ENCODE results near the gene PCK1. TPM values are rescaled to one million over a fixed set of nuclear protein-coding genes. Genes with fewer than 3 reads are reported as not detected.
"Not testable (repeated sequence)": the region's sequence is repeated elsewhere in the genome, so short reads cannot be mapped to it uniquely, and the experiment has no call there.

Gene PCK1
- total RNA-seq (not detected in 2 replicates), polyA plus RNA-seq (not detected in 2 replicates), polyA minus RNA-seq (not detected in 2 replicates), Bru-seq, nascent RNA (not detected), BruChase-seq, experiment 1, labeled RNA remaining after a 6-hour chase (not detected), BruChase-seq, experiment 2, labeled RNA remaining after a 2-hour chase (not detected)
- not detected in 2 replicates for polyA plus RNA-seq (2011; cell fraction: cytosol; rRNA removed)
- not detected in 2 replicates for polyA plus RNA-seq (2011; cell fraction: nucleus; rRNA removed)
- polyA plus RNA-seq (2012): not detected in 2 replicates
- not detected for polyA minus RNA-seq (2011; cell fraction: cytosol; rRNA and poly(A)+ RNA removed)
- polyA minus RNA-seq (2011; cell fraction: nucleus; rRNA and poly(A)+ RNA removed): not detected in 2 replicates
- long read RNA-seq: 0 reads

GRCh38 chr20:57560554-57561355 is at the start of gene PCK1:
Gene PCK1 (plus strand): TSS chr20:57561110. CDS start chr20:57561412, 302 bp downstream.
- H3K4me3 ChIP-seq (replicated peaks in 1 of 3; ENCODE audit: insufficient read depth in 1 of 3, low read depth in 1 of 3, low read length in 3 of 3): no peak within 1 kb of the TSS
- H4K20me1 ChIP-seq (replicated peaks; ENCODE audit: control insufficient read depth, extremely low read depth, insufficient read depth, low read length): no peaks in the 10 kb centered on the region
- dilution Hi-C loops (cut with MboI; ENCODE audit: extremely low pct_ligation_motif_present, low sequenced_read_pairs) (no loop called here), intact Hi-C loops (cut with micrococcal nuclease) (no loop called here)
- ChIA-PET CTCF (no interaction called here), POLR2A (no interaction called here)
- H3K4me2 ChIP-seq (ENCODE audit: insufficient read depth, low read length): no peak within 1 kb of the TSS
- BruUV-seq (replicated peaks): no TSS peak
- no peaks in the 10 kb centered on the region for H3K36me3 ChIP-seq (ENCODE audit: control insufficient read depth in 2 of 2, extremely low read depth in 1 of 2, insufficient read depth in 2 of 2, low read length in 2 of 2)
- H3K4me1 ChIP-seq (ENCODE audit: control insufficient read depth, extremely low read depth, insufficient read depth, low read length): no peaks in the 10 kb centered on the region
- no peak for DNase-seq (ENCODE audit: low read depth, low spot score)
- H3K27ac ChIP-seq (ENCODE audit: insufficient read depth, low read depth, low read length): no peak within 1 kb of the TSS
- no peaks in the 10 kb centered on the region for H3K9me1 ChIP-seq (replicated peaks; ENCODE audit: control insufficient read depth, extremely low read depth, insufficient read depth, low read length)
- H3K27me3 ChIP-seq (ENCODE audit: control insufficient read depth in 2 of 2, insufficient read depth in 2 of 2, low read length in 2 of 2): no peaks in the 10 kb centered on the region
- FAIRE-seq: no peak
- no peak within 1 kb of the TSS for H3K9ac ChIP-seq (replicated peaks; ENCODE audit: extremely low read depth, insufficient read depth, low read length)
- TF ChIP-seq FOS (IDR thresholded peaks at IDR 0.05; ENCODE audit: borderline replicate concordance, insufficient read depth, low read length) (no peak), POLR2A (IDR thresholded peaks at IDR 0.05; ENCODE audit: low read depth, low read length) (no peak), GATA2 (IDR thresholded peaks at IDR 0.05; ENCODE audit: insufficient read depth, insufficient read length, low read depth, low read length) (no peak), MYC (IDR thresholded peaks at IDR 0.05; ENCODE audit: low read depth, low read length) (no peak), POLR2AphosphoS5 (IDR thresholded peaks at IDR 0.05; ENCODE audit: insufficient read depth, low read depth, low read length) (no peak), JUN (IDR thresholded peaks at IDR 0.05; ENCODE audit: borderline replicate concordance, insufficient read depth, insufficient read length, low read depth) (no peak), MAX (IDR thresholded peaks at IDR 0.05; ENCODE audit: insufficient read depth, insufficient read length) (no peak), EZH2 (IDR thresholded peaks at IDR 0.05; ENCODE audit: borderline replicate concordance, low read depth, low read length, severe bottlenecking) (no peak)
- TF ChIP-seq, protein P1, sequence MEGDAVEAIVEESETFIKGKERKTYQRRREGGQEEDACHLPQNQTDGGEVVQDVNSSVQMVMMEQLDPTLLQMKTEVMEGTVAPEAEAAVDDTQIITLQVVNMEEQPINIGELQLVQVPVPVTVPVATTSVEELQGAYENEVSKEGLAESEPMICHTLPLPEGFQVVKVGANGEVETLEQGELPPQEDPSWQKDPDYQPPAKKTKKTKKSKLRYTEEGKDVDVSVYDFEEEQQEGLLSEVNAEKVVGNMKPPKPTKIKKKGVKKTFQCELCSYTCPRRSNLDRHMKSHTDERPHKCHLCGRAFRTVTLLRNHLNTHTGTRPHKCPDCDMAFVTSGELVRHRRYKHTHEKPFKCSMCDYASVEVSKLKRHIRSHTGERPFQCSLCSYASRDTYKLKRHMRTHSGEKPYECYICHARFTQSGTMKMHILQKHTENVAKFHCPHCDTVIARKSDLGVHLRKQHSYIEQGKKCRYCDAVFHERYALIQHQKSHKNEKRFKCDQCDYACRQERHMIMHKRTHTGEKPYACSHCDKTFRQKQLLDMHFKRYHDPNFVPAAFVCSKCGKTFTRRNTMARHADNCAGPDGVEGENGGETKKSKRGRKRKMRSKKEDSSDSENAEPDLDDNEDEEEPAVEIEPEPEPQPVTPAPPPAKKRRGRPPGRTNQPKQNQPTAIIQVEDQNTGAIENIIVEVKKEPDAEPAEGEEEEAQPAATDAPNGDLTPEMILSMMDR (IDR thresholded peaks at IDR 0.05; ENCODE audit: extremely low read depth in 1 of 2, insufficient read depth in 1 of 2, low read depth in 1 of 2, low read length in 2 of 2): no peak
- no peaks in the 10 kb centered on the region for H3K79me2 ChIP-seq (ENCODE audit: control insufficient read depth, insufficient read depth, low read length)
- no peak within 1 kb of the TSS for H2AFZ ChIP-seq (ENCODE audit: low read depth, low read length)
- H3K9me3 ChIP-seq (replicated peaks; ENCODE audit: control insufficient read depth, insufficient read depth, low read length): no peaks in the 10 kb centered on the region

DNA sequence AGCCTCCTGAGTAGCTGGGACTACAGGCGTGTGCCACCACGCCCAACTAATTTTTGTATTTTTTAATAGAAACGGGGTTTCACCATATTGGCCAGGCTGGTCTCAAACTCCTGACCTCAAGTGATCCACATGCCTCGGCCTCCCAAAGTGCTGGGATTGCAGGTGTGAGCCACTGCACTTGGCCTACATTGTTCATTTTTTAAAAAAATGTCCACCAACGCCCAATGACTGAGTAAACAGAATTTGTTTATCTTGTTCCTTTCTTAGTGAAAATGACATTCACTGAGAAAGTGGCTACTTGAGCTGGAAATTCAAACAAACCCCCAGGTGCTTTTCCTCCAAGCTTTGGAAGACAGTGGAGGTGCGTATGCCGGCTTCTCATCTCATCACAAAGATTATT is 49.2 kb upstream of the PCK1 start:
- H3K36me3 ChIP-seq (ENCODE audit: control insufficient read depth in 2 of 2, extremely low read depth in 1 of 2, insufficient read depth in 2 of 2, low read length in 2 of 2); H3K9me3 ChIP-seq (replicated peaks; ENCODE audit: control insufficient read depth, insufficient read depth, low read length); H3K9me1 ChIP-seq (replicated peaks; ENCODE audit: control insufficient read depth, extremely low read depth, insufficient read depth, low read length); H3K27ac ChIP-seq (ENCODE audit: insufficient read depth, low read depth, low read length); BruUV-seq (replicated peaks); H3K79me2 ChIP-seq (ENCODE audit: control insufficient read depth, insufficient read depth, low read length); DNase-seq (ENCODE audit: low read depth, low spot score); intact Hi-C loops (cut with micrococcal nuclease); H3K9ac ChIP-seq (replicated peaks; ENCODE audit: extremely low read depth, insufficient read depth, low read length); dilution Hi-C loops (cut with MboI; ENCODE audit: extremely low pct_ligation_motif_present, low sequenced_read_pairs); H3K4me2 ChIP-seq (ENCODE audit: insufficient read depth, low read length); H2AFZ ChIP-seq (ENCODE audit: low read depth, low read length); FAIRE-seq; POLR2A ChIA-PET; H3K4me1 ChIP-seq (ENCODE audit: control insufficient read depth, extremely low read depth, insufficient read depth, low read length); H4K20me1 ChIP-seq (replicated peaks; ENCODE audit: control insufficient read depth, extremely low read depth, insufficient read depth, low read length); H3K27me3 ChIP-seq (ENCODE audit: control insufficient read depth in 2 of 2, insufficient read depth in 2 of 2, low read length in 2 of 2); H3K4me3 ChIP-seq (replicated peaks in 1 of 3; ENCODE audit: insufficient read depth in 1 of 3, low read depth in 1 of 3, low read length in 3 of 3): not testable (repeated sequence)
- CTCF ChIA-PET: interaction anchor here (1.2 to 2.1 kb wide), 3 partner anchors 12 to 84 kb away, joined by 3 to 7 read pairs (median 5); no protein-coding TSS in a partner anchor

Data from endothelial cell of umbilical vein (primary cell).